Posterior cingulate gyrus (tissue), 11 donors: ENCODE results near the gene ADGRA3.

ENCODE experiments used
- DNase-seq, 10 donors: peaks; one replicate each; pipeline versions ENCODE4 v3.0.0 to v3.0.0-alpha.2; 2020 to 2021; ENCODE audit warnings: mixed read lengths in 3 of 10
- intact Hi-C: fragments of 100-400 bp; cut with DNase I; formaldehyde crosslinking; loops from one replicate; pipeline ENCODE4 v1.15.1; 2023

Gene ADGRA3

GRCh38 chr4:22515888-22516541 is at the start of gene ADGRA3:
TSS of gene ADGRA3 (minus strand) at chr4:22516066. CDS start at chr4:22515784, 282 bp downstream.
- DNase-seq, result peak; percentile 27 to 88 (median 53)
- intact Hi-C loops, result no loop called here

DNA sequence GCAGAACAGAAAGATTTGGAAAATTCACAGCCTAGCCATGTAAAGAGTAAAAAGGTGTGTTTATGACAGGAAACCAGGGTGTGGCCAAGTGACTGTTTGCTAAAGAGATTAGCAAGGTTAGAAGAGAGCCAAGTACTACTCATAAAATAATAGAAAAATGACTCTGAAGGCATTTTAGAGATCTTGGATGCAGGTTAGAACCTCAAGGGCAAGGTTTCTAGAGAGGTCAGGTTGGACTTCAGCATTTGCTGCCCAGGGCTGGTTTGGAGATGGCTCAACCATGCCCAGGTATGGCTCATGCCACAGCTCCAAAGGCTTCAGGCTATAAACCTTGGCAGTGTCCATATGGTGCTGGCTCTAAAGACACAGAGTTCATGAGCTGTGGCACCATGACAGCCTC is 40.6 kb upstream of the ADGRA3 start:
- intact Hi-C loops, result no loop called here
- DNase-seq, result no peak

DNA sequence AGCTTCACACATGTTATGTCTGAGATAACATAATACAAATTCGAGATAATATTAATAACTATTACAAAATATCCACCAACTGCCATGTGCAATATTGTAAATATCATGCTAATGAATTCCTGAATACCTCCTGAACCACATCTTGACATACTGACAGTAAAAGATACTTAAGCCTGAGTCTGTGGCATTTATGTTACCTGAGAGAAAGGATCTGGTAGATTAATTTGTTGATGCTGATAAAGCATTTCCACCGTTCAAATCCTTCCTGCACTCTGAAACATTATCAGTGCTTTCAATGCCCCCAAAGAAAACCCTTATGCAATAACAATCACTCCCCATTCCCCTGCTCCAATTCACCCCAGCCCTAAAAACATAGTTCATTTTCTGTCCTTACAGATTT is 38.8 kb upstream of the ADGRA3 start:
- intact Hi-C loops, result no loop called here
- no peak for DNase-seq

GRCh38 chr4:22553560-22553959 is 37.7 kb upstream of the ADGRA3 start:
- intact Hi-C loops, result no loop called here
- DNase-seq, result no peak

DNA sequence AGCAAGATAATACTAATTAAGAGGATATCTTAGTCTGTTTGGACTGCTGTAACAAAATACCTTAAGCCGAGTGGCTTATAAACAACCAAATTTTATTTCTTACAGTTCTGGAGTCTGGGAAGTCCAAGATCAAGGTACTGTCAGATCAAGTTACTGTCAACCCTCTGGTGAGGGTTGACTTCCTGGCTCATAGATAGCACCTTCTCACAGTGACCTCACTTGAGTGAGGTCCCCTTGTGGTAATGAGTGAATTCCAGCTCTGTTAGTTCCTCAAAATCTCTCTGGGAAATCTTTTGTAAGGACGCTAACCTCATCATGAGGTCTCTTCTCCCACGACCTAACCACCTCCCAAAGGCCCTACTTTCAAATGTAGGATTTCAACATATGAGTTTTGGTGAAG is 36.9 kb upstream of the ADGRA3 start:
- intact Hi-C loops, result no loop called here
- no peak for DNase-seq

DNA sequence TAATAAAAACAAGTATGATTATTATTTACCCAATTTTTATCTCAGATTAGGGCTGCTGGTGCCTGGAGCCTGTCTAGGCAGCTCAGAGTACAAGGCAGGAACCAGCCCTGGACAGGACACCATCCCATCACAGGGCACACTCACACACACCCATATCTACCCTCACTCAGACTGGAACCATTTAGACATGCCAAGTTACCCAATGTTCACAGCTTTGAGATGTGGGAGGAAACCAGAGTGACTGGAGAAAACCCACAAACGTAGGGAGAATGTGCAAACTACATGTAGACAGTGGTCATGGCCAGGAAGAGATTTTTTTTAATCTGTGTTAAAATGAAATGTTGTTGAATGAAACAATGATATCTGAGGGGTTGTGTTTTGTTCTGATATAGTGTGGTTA is 35.7 kb upstream of the ADGRA3 start:
- intact Hi-C loops, result no loop called here
- no peak for DNase-seq

- intact Hi-C loops, result no loop called here
- no peak for DNase-seq
Measured at GRCh38 chr4:22546299-22546698, 30.4 kb upstream of the ADGRA3 start.

DNA sequence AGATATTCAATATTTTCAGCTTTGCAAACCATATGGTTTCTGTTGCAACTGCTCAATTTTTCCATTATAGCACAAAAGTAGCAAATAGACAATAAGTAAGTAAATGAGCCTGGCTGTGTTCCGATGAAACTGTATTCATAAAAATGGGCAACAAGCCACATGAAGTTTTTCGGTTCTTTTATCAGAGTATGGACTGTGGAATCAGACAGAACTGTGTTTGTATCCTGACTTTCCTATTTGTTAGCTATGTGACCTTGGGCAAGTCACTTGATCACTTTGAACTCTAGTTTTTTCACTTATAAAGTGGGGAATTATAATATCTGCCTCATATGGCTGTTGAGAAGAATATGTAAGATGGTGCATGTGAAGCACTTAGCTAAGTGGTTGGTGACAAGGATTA is 23.4 kb upstream of the ADGRA3 start:
- DNase-seq, result no peak
- intact Hi-C loops, result no loop called here

DNA sequence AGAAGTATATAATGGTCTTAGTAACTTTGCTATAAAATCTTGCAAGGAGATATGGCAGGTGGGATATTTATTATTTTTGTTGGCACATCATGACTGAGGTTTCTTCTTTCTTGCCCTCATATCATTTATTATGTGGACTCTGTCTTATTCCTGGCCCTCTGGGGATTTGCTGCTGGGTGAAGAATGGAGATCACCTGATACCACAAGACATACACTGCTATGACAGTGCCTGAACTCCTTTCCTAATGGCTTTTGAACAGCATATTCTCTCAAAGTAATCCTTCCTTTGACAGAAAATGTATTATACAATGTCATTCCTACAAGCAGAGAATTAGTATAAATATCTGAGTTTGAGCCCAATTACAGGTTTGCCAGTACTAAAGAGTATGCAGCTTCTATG is 22.0 kb upstream of the ADGRA3 start:
- DNase-seq, result no peak
- intact Hi-C loops, result no loop called here

DNA sequence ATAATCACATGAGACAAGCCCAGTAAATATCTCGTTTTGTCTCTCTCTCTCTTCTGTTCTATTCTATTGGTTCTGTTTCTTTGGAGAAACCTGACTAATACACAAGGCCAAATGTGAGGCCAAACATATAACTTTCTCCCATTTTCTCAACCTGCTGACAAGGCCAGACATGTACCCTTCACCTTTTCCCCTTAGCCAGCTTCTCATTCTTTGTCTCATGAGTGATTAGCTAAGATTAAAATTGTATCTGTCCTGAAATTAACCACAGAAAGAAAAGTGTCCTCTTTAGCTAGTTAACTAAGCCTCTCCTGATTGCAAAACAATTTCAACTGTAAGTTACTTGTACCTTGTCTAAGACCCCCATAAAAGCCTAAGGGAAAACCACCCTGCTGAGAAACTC is 18.5 kb upstream of the ADGRA3 start:
- no peak for DNase-seq
- intact Hi-C loops, result no loop called here

DNA sequence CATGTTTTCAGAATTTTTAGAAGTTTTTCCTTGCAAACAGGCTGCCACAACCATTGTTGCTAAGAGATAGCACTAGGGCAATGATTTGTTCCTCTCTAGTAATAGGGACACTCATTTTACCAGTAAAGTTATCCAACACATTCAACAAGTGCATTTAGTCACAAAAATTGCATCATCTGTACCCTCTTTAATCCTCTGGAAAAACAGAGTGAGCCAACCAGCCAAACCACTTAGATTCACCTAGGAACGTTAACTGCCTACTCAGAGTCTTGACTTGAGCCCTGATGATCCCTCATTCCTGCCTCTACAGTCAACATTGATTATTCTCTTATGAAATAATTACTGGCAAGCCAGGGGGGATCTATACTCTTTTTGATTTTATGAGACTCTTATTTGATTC is 17.0 kb upstream of the ADGRA3 start:
- intact Hi-C loops, result no loop called here
- no peak for DNase-seq

- no peak for DNase-seq
- intact Hi-C loops, result no loop called here
Measured at GRCh38 chr4:22532117-22532516, 16.3 kb upstream of the ADGRA3 start.

DNA sequence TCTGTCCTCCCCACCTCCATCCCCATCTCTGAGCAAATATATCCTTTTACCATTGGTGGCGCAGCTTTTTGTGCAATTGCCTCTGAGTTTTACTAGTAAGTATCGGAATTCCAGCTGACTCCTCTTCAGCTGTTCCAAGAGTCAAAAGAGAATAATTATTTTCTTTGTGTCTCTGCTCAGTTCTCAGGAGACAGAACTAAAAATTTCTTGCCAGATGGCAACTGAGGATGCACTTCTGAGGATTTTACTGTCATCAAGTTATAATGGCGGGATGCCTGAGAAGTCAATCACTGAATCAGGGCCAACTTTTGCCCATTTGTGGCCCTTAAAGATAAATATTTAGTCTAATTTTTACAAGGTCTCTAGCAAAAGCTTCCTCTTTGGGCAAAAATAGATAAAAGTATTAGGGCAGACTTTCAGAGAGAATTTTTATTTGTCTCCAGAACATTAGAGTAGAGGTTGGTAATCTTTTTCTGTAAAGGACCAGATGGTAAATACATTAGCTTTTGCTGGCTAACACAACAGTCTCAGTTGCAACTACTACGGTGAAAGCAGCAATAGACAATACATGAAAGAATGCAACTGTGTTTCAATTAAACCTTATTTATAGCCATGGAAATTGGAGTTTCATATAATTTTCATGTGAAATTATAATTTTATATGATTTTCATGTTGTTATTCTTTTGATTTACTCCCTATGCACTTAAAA is 15.6 kb upstream of the ADGRA3 start:
- intact Hi-C loops, result no loop called here
- no peak for DNase-seq

GRCh38 chr4:22524895-22525294 is 9.0 kb upstream of the ADGRA3 start:
- DNase-seq, result no peak
- intact Hi-C loops, result no loop called here

DNA sequence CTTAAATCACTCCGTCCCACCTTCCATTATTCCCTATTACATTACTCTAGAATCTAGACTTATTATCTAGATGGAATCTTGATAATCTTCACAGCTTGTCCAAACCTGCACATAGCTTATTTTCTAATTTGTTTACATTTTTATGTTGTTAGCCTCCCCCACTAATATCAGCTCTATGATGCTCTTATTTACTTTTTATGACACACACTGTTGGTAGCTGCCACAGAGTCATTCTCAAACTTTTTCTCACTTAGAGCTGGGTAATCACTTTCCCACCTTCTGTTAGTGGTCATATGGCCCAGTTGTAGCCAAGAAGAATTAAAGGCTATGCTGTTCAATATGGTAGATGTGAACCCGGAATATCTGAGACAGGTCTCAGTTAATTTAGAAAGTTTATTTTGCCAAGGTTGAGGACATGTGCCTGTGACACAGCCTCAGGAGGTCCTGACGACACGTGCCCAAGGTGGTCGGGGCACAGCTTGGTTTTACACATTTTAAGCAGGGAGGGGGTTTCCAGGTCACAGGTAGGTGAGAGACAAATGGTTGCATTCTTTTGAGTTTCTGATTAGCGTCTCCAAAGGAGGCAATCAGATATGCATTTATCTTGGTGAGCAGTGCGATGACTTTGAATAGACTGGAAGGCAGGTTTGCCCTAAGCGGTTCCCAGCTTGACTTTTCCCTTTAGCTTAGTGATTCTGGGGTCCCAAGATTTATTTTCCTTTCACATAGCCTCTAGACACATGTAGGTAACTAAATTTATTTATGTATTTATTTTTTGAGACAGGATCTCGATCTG is 7.0 kb upstream of the ADGRA3 start:
- intact Hi-C loops, result no loop called here
- DNase-seq, result no peak

DNA sequence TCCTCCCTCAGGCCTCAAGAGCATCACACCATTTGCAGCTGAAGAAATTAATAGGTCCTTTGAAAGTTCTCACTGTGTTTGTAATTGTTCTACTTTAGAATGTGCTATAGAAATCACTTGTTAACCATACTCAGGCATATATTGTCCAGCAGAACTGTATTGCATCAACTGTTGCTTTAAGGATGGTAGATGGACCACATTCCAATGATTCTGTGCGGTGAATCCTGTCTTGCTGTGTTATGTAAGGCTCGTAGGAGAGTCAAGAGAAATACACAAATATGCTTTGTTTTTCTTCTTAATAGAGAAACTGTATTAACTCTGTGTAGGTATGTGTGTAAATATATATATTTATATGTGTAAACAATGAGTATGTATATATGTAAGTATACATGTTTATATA is 6.3 kb upstream of the ADGRA3 start:
- DNase-seq, result no peak
- intact Hi-C loops, result no loop called here

DNA sequence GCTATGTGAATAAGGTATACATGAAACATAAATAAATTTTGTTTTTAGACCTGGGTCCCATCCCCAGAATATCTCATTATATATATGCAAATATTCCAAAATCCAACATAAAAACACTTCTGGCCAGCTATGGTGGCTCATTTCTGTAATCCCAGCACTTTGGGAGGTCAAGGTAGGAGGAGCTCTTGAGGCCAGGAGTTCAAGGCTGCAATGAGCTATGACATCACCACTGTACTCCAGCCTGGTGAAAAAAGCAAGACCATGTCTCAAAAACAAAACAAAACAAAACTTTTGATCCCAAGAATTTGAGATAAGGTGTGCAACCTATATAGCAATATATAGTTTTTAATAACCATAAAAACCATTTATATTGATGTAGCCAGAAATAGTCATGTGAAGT is 5.4 kb upstream of the ADGRA3 start:
- DNase-seq, result no peak
- intact Hi-C loops, result no loop called here

GRCh38 chr4:22515145-22515887 is 550 bp downstream of the ADGRA3 start:
- peak; percentile 14 to 87 (median 40) for DNase-seq
- intact Hi-C loops, result no loop called here

- DNase-seq, result no peak
- intact Hi-C loops, result no loop called here
Measured at GRCh38 chr4:22514481-22514880, 1.4 kb downstream of the ADGRA3 start.

GRCh38 chr4:22514001-22514400 is 1.9 kb downstream of the ADGRA3 start:
- intact Hi-C loops, result no loop called here
- DNase-seq, result no peak

DNA sequence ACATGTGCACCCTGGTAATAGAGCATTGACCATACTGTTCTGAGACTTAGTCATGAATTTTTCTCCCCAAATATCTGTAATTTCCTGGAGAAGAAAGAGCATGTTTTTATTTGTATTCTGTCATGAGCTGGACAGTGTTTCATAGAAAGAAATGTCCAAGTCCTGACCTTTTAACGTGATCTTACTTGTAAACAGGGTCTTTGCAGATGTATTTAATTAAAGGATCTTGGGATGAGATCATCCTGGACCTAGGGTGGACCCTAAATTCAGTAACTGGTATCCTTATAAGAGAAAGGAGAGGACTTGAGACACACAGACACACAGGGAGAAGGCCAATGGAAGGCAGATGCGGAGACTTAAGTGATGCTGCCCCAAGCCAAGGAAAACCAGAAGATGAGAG is 3.6 kb downstream of the ADGRA3 start:
- intact Hi-C loops, result no loop called here

More for the DNA sequence above, 3.6 kb downstream of the ADGRA3 start:
- no peak for DNase-seq
